H9 (cell line): ENCODE data around the gene LRRC34. TPM values are rescaled to one million over a fixed set of nuclear protein-coding genes. Genes with fewer than 3 reads are reported as not detected.

Experiments
- DNase-seq: peaks from one replicate; pipeline ENCODE4 v3.0.0-alpha.2; 2017
- H2AFZ ChIP-seq: one replicate; pipeline ENCODE4 v1.6.1; 2013; ENCODE audit warnings: mild to moderate bottlenecking, low read length, control low read depth, moderate library complexity
- H2AK5ac ChIP-seq: 2 replicates; pipeline ENCODE4 v1.6.1; 2013; ENCODE audit warnings: low read length, control low read depth, mixed read lengths; ENCODE audit not compliant: insufficient read length
- H2BK120ac ChIP-seq: one replicate; pipeline ENCODE4 v1.6.1; 2013; ENCODE audit warnings: low read depth, mild to moderate bottlenecking, low read length, control low read depth, inconsistent platforms; ENCODE audit not compliant: poor library complexity, severe bottlenecking
- H2BK12ac ChIP-seq: 2 replicates; pipeline ENCODE4 v1.6.1; 2013; ENCODE audit warnings: low read length, control low read depth, mixed read lengths, low read depth; ENCODE audit not compliant: insufficient read length
- H2BK15ac ChIP-seq: 2 replicates; pipeline ENCODE4 v1.6.1; 2013; ENCODE audit warnings: low read depth, low read length, control low read depth
- H2BK20ac ChIP-seq: one replicate; pipeline ENCODE4 v1.6.1; 2013; ENCODE audit warnings: low read depth, mild to moderate bottlenecking, low read length, control low read depth, inconsistent platforms; ENCODE audit not compliant: poor library complexity, severe bottlenecking
- H2BK5ac ChIP-seq: 2 replicates; pipeline ENCODE4 v1.6.1; 2013; ENCODE audit warnings: low read length, control low read depth, mixed read lengths; ENCODE audit not compliant: insufficient read length
- H3K14ac ChIP-seq: 2 replicates; pipeline ENCODE4 v1.6.1; 2013; ENCODE audit warnings: low read length, control low read depth; ENCODE audit not compliant: insufficient read depth
- H3K18ac ChIP-seq: 2 replicates; pipeline ENCODE4 v1.6.1; 2013; ENCODE audit warnings: low read depth, mild to moderate bottlenecking, mixed read lengths, low read length, control low read depth; ENCODE audit not compliant: insufficient read length
- H3K23ac ChIP-seq: 2 replicates; pipeline ENCODE4 v1.6.1; 2013; ENCODE audit warnings: low read length, control low read depth, mixed read lengths, low read depth; ENCODE audit not compliant: insufficient read length
- H3K23me2 ChIP-seq: 2 replicates; pipeline ENCODE4 v1.6.1; 2013; ENCODE audit warnings: low read depth, mild to moderate bottlenecking, mixed read lengths, low read length, control low read depth; ENCODE audit not compliant: insufficient read length, poor library complexity, severe bottlenecking
- H3K27ac ChIP-seq: 2 replicates; pipeline ENCODE4 v1.5.1; 2013; ENCODE audit warnings: low read length, control low read depth, mixed read lengths, low read depth; ENCODE audit not compliant: insufficient read length
- H3K27me3 ChIP-seq: 2 replicates; pipeline ENCODE4 v1.6.1; 2013; ENCODE audit warnings: low read length, control low read depth, inconsistent platforms; ENCODE audit not compliant: insufficient read depth
- H3K4ac ChIP-seq: 2 replicates; pipeline ENCODE4 v1.6.1; 2013; ENCODE audit warnings: low read depth, mild to moderate bottlenecking, control low read depth, inconsistent platforms, low read length, moderate library complexity
- H3K4me1 ChIP-seq: 2 replicates; pipeline ENCODE4 v1.6.1; 2013; ENCODE audit warnings: low read length, control low read depth, inconsistent platforms; ENCODE audit not compliant: insufficient read depth
- H3K4me2 ChIP-seq: 2 replicates; pipeline ENCODE4 v1.6.1; 2013; ENCODE audit warnings: low read length, control low read depth, mixed read lengths; ENCODE audit not compliant: insufficient read length, insufficient read depth
- H3K56ac ChIP-seq: 2 replicates; pipeline ENCODE4 v1.6.1; 2013; ENCODE audit warnings: low read depth, mild to moderate bottlenecking, mixed read lengths, low read length, control low read depth; ENCODE audit not compliant: insufficient read length
- H3K79me1 ChIP-seq: 2 replicates; pipeline ENCODE4 v1.6.1; 2013; ENCODE audit warnings: low read depth, mild to moderate bottlenecking, moderate library complexity, low read length, control low read depth, inconsistent platforms; ENCODE audit not compliant: insufficient read depth, poor library complexity, severe bottlenecking
- H3K79me2 ChIP-seq: 2 replicates; pipeline ENCODE4 v1.6.1; 2013; ENCODE audit warnings: low read length, control low read depth, inconsistent platforms; ENCODE audit not compliant: insufficient read depth
- H3K9ac ChIP-seq: 2 replicates; pipeline ENCODE4 v1.6.1; 2013; ENCODE audit warnings: low read length, control low read depth, mixed read lengths; ENCODE audit not compliant: insufficient read length; ENCODE audit errors: extremely low read depth
- H3K9me3 ChIP-seq: one replicate; pipeline ENCODE4 v1.6.1; 2013; ENCODE audit warnings: low read depth, low read length, inconsistent platforms; ENCODE audit not compliant: control insufficient read depth
- H3T11ph ChIP-seq: one replicate; pipeline ENCODE4 v1.6.1; 2013; ENCODE audit warnings: mild to moderate bottlenecking, low read length, control low read depth, inconsistent platforms
- H4K20me1 ChIP-seq: one replicate; pipeline ENCODE4 v1.6.1; 2013; ENCODE audit not compliant: control insufficient read depth, insufficient read length, insufficient read depth
- H4K5ac ChIP-seq: 2 replicates; pipeline ENCODE4 v1.6.1; 2013; ENCODE audit warnings: low read depth, mild to moderate bottlenecking, mixed read lengths, low read length, control low read depth; ENCODE audit not compliant: insufficient read length
- H4K8ac ChIP-seq: replicated peaks from 2 replicates; pipeline ENCODE4 v1.6.1; 2013; ENCODE audit warnings: low read length, control low read depth, mixed read lengths, low read depth; ENCODE audit not compliant: insufficient read length
- H4K91ac ChIP-seq: 2 replicates; pipeline ENCODE4 v1.6.1; 2013; ENCODE audit warnings: low read depth, mild to moderate bottlenecking, moderate library complexity, mixed read lengths, low read length, control low read depth; ENCODE audit not compliant: insufficient read length
- H3K27ac Mint-ChIP-seq, 3 experiments: 2 replicates in 2 of 3; 3 replicates in 1 of 3; pipeline ENCODE4 v1.8.0; 2020 to 2021; ENCODE audit warnings: mixed read lengths in 3 of 3, mild to moderate bottlenecking in 1 of 3, moderate library complexity in 1 of 3
- H3K27me3 Mint-ChIP-seq: 2 replicates; pipeline ENCODE4 v1.8.0; 2021; ENCODE audit warnings: low read depth, mild to moderate bottlenecking, moderate library complexity, mixed read lengths
- H3K36me3 Mint-ChIP-seq, 3 experiments: 2 replicates in 2 of 3; 3 replicates in 1 of 3; pipeline ENCODE4 v1.8.0; 2020 to 2021; ENCODE audit warnings: low read depth in 3 of 3, mixed read lengths in 3 of 3; ENCODE audit not compliant: insufficient read depth in 1 of 3
- H3K4me1 Mint-ChIP-seq, 2 experiments: 2 replicates each; pipeline ENCODE4 v1.8.0; 2020; ENCODE audit warnings: mixed read lengths in 2 of 2
- H3K4me3 Mint-ChIP-seq, 2 experiments: 2 replicates in 1 of 2; 3 replicates in 1 of 2; pipeline ENCODE4 v1.8.0; 2020 to 2021; ENCODE audit warnings: mild to moderate bottlenecking in 2 of 2, mixed read lengths in 2 of 2, moderate library complexity in 1 of 2
- H3K9me3 Mint-ChIP-seq, 2 experiments: 2 replicates in 1 of 2; 3 replicates in 1 of 2; pipeline ENCODE4 v1.8.0; 2020; ENCODE audit warnings: mild to moderate bottlenecking in 2 of 2, mixed read lengths in 2 of 2, moderate library complexity in 1 of 2
- WGBS: extraction: QIAGEN DNeasy Blood & Tissue Kit; methylation state at CpG from one replicate; pipeline ENCODE4 v1.1.7; 2013; ENCODE audit warnings: missing lambda C conversion rate, low lambda C conversion rate, mixed read lengths; ENCODE audit not compliant: insufficient read length; ENCODE audit errors: extremely low coverage; 5-methylcytosine and 5-hydroxymethylcytosine counted together
- total RNA-seq: library from RNA; stranded (reverse); gene quantifications from 2 replicates; pipeline ENCODE4 v1.2.1, GENCODE V29; 2021
- TF ChIP-seq, protein P1 (sequence below): fragments of 200-600 bp; sonication (generic); conservative IDR thresholded peaks from 3 replicates; pipeline ENCODE4 v1.8.0; 2021; ENCODE audit warnings: antibody characterized with exemption, mild to moderate bottlenecking

LRRC34 gene
- total RNA-seq, 1 experiment from 2014 or later, result 4.6 TPM

DNA sequence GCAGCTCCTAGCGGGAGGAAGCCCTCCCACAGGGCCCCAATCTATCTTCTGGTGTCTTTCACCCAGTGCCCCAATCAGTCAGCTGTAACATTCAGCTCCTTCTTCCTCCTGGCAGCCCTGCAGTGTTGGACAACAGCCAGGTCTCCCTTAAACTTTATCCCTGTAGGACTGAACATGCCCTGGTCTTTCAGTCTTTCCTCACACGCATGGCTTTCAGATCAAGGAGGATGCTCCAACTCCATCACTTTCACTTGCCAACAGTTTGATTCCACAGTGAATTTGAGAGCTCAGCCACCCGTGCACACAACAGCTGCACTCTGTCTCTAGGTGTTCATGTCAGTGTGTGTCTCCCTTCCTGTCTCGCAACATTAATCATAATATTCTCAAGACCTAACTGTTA is 28.5 kb upstream of the LRRC34 start:
- no peak overlapping the region for H3K4me3 Mint-ChIP-seq

More for the DNA sequence above, 28.5 kb upstream of the LRRC34 start:
- Histone ChIP-seq H3K18ac (no peak overlapping the region), H3K4ac (no peak overlapping the region), H2BK20ac (no peak overlapping the region), H3K27me3 (no peaks in the 10 kb centered on the region), H3K56ac (no peak overlapping the region), H3K9me3 (no peaks in the 10 kb centered on the region), H3T11ph (no peak overlapping the region), H2BK120ac (no peak overlapping the region), H2BK5ac (no peak overlapping the region), H3K79me1 (no peaks in the 10 kb centered on the region), H2BK12ac (no peak overlapping the region), H4K5ac (no peak overlapping the region), H3K14ac (no peak overlapping the region), H3K23ac (no peak overlapping the region), H3K4me2 (no peak overlapping the region), H3K23me2 (no peaks in the 10 kb centered on the region), H3K9ac (no peak overlapping the region), H3K27ac (no peak overlapping the region), H4K8ac (no peak overlapping the region), H2AFZ (no peak overlapping the region), H2AK5ac (no peak overlapping the region), H3K79me2 (no peaks in the 10 kb centered on the region), H2BK15ac (no peak overlapping the region), H3K4me1 (no peaks in the 10 kb centered on the region), H4K20me1 (no peaks in the 10 kb centered on the region), H4K91ac (no peak overlapping the region)
- Mint-ChIP-seq H3K9me3 (no peaks in the 10 kb centered on the region), H3K36me3 (no peaks in the 10 kb centered on the region), H3K27me3 (no peaks in the 10 kb centered on the region), H3K4me1 (peaks cover 7% of the 10 kb centered on the region in 2 experiments), H3K27ac (no peak overlapping the region)
- no CpG with 5 or more reads among the region's 4 CpGs for WGBS
- no peak for DNase-seq
- TF ChIP-seq, protein P1, sequence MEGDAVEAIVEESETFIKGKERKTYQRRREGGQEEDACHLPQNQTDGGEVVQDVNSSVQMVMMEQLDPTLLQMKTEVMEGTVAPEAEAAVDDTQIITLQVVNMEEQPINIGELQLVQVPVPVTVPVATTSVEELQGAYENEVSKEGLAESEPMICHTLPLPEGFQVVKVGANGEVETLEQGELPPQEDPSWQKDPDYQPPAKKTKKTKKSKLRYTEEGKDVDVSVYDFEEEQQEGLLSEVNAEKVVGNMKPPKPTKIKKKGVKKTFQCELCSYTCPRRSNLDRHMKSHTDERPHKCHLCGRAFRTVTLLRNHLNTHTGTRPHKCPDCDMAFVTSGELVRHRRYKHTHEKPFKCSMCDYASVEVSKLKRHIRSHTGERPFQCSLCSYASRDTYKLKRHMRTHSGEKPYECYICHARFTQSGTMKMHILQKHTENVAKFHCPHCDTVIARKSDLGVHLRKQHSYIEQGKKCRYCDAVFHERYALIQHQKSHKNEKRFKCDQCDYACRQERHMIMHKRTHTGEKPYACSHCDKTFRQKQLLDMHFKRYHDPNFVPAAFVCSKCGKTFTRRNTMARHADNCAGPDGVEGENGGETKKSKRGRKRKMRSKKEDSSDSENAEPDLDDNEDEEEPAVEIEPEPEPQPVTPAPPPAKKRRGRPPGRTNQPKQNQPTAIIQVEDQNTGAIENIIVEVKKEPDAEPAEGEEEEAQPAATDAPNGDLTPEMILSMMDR, result no peak
